T1000 (cell line): ENCODE data around the gene KIF6.

Experiments
- DNase-seq: peaks from one replicate; lab custom pipeline; 2025; ENCODE audit warnings: mixed read lengths; lab: John Stamatoyannopoulos, UW

Gene KIF6

GRCh38 chr6:39594285-39594684, 130.9 kb downstream of the KIF6 start:
- no peak for DNase-seq

GRCh38 chr6:39593646-39594045, 131.6 kb downstream of the KIF6 start:
- no peak for DNase-seq

- no peak for DNase-seq
These were observed 134.3 kb downstream of the KIF6 start for GRCh38 chr6:39590871-39591393.

- no peak for DNase-seq
These were observed 138.1 kb downstream of the KIF6 start for GRCh38 chr6:39587080-39587479.

GRCh38 chr6:39585641-39586040, 139.6 kb downstream of the KIF6 start:
- no peak for DNase-seq

DNA sequence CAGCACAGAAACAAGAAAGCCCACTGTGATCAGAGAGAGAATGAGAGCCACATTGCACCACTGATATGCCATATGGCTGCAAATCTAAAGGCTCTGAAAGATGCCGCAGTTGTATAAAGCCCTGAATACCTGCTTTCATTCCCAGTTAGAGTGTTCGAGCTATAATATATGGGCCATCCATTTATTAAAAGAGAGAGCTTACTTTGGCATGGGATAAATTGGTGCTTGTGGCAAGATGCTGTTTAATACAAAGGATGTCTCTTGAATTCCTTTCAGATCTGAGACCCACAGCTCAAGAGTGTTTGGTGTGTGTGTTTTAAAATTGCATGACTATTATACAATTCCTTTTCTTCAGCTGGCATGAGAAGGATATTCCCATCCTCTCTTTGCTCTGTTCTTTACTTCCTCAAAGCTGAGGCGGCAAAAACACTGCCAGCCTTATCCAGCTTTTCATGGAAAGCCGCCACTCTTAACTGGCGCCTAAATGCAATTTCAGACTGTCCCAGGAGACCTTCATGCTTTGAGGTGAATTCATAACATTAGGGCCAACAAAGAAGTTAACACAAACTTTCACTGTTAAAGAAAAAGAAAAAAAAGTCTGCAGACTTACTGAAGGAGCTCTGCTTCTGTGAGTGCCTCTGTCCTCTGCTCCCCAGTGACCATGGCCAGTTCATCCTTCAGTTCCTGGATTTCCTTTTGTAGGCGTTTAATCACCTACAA, 147.6 kb downstream of the KIF6 start:
- DNase-seq = no peak

GRCh38 chr6:39576556-39577303, 148.5 kb downstream of the KIF6 start:
- no peak for DNase-seq

- no peak for DNase-seq
These were observed 150.2 kb downstream of the KIF6 start for GRCh38 chr6:39574991-39575390.

DNA sequence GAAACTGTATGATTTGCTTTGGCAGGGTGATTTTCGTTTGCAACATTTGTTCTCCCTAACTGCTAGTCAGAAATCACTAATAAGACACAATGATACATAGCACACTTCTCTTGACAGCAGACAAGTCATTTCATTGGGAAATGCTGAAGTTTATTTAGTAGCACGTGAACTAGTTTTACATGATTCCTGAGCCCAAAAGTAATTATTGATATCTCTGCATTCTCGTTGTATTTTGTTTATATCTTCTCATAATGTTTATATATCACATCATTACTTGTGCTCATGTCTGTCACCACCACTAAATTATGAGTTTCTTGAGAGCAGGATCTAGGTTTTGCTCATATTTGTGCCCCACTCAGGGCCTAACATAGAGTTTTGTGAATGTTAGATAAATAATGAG, 151.7 kb downstream of the KIF6 start:
- no peak for DNase-seq

GRCh38 chr6:39572661-39573340, 152.4 kb downstream of the KIF6 start:
- no peak for DNase-seq

DNA sequence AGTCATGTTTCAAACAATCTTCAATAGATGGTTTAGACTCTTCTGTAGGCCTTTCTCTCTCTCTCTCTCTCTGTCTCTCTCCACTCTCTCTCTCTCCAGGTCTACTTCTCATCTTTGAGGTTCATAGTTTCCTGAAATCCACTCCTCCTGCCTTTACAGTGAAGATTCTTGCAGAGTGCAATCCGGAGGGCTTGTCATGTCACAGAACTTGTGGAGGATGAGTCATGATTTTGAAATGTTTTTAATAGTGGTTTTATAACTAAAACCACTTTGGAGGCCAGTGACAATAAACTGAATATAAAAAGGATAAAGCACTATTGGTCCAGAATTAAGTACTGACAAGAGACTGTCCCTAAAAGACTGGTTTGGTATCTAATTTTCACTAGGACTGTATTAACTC, 156.3 kb downstream of the KIF6 start:
- peak; percentile 13 for DNase-seq

- DNase-seq = no peak
These were observed 158.1 kb downstream of the KIF6 start for GRCh38 chr6:39567091-39567490.

DNA sequence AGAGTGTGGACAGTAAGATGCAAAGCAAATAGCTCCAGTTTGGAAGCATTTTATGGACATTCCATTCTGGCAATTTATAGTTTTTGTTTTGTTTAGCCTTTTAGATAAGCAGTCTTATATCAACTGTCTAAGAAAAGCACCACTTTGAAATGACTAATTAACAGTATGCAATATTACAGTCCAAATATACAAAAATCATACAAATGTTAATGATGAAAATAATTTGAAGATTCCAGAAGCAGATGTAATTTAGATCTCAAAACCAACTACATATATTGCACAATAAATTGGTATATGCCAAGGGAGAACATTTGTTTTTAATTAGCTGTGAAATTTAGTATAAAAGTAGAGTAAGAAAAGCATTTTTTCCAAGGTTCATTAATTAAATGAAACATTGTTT, 158.8 kb downstream of the KIF6 start:
- no peak for DNase-seq

GRCh38 chr6:39565956-39566355, 159.3 kb downstream of the KIF6 start:
- DNase-seq = no peak

GRCh38 chr6:39563566-39564311, 161.5 kb downstream of the KIF6 start:
- DNase-seq = no peak

DNA sequence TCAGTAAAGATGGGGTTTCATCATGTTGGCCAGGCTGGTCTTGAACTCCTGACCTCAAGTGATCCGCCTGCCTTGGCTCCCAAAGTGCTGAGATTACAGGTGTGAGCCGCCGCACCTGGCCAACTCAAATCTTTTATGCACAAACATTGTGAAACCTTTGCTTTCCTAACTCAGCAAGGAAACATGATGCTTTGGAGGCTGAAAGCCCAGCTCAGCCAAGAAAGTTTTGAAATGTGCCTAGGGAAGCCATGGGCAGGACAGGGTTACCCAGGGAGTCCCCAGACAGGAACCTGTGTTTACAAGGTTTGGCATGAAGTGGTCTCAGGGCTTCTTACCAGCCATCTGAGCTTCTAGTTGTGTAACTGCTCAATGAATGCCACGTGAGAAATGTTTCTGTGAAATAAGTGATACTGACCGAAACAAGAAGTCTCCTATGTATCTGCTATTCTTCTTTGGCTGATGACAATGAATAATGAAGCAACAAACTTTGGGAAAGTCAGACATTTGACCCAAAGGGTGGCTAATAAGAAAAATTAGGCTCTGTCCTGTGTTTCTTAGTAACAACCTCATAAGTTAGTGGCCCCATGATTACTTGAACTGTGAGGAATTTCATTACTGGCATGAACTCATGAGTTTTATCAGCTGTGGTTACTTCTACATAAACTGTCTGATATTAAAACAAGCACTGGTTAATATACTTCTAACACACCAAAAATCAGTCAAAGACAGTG, 163.5 kb downstream of the KIF6 start:
- no peak for DNase-seq

GRCh38 chr6:39560915-39561314, 164.3 kb downstream of the KIF6 start:
- DNase-seq = no peak

DNA sequence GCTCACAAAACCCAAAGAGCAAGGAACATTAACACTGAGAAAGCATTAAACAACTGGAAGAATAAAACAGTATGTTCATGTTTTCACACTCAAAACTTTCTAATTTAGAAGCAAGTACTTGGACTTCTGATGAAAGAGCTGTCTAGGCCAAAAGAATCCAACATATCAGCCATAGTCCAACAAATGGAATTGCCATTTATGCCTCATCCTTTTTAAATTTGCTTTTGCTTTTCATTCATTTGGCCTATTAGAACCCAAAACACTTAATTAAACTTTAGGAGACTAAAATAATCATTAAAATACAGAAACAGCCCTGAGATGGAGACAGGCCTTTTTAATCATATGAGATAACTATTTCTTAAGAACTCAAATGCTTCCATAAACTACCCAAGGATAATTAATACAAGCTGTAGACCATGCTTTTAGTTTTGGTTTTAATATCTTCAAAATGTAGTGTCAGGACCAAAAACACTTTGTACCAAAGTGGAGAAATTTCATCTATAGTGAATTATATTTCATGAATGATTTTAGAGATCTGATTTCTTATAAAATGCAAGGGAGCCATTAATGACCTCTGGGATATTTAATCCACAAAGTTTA, 166.5 kb downstream of the KIF6 start:
- no peak for DNase-seq

DNA sequence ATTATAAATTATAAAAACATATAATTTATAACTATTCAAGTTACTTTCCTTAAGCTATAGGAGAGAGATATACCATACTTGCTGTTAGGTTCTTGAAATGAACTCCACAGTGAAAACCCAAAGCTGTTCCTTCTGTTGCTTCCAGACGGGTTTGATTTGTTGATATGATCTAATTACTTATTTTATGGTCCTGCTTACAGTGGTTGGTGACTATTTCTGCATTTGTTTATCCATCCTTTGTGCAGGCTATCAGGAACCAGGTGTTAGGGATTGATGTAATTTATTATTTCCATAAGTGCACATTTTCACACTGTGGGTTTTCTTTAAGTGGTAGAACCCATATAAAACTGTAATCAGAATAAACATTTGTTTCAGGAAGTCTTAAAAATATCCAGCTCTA, 167.1 kb downstream of the KIF6 start:
- no peak for DNase-seq

DNA sequence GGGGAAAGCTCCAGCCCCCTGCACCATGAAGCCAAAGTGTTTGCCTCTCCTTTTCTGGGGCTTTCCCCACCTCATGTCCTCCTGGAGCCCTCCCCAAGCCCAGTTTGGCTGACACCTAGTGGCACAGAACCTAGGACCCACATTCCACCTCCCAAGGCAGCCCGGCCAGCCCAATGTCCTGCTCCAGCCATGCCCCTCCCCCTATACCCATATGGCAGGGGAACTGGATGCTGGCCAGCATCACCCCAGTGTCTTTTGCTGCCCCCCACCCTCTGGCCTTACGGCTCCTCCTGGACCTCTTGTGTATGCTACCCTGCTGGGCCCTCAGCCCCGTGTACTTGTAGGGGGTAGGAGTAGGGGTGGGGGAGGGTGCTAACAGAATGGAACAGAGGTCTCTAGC, 170.1 kb downstream of the KIF6 start:
- DNase-seq = no peak
